ENCODE results near the gene PLCZ1.
"Not testable (repeated sequence)": the region's sequence is repeated elsewhere in the genome, so short reads cannot be mapped to it uniquely, and the experiment has no call there.

PLCZ1 gene

DNA sequence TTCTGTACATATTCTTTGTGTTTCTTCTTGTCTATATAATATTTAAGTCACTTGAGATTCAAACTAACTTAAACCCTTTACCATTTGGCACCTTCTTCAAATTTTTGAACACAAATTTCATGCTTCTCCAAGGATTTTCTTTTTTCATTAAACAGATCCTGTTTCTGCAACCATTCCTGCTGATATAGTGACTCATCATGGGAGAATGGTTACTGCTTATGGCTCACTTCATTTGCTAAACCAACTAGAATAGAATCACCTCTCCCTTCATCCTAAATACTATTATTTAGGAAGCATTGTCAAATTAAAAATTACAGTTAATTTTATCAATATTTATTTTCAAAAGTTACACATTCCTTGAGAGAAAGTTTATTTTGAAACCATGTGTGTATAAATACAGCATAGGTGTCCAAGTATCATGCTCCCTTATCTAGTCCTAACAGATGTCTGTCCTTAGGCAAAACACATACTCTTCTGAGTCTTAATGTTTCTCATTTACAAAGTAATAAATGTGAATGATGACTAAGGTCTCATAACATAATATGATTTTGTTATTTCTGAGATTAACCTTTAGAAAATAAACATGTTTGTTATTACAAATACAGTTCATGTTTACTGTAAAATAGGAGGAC, 40.7 kb downstream of the PLCZ1 start:
- no peak for DNase-seq

DNA sequence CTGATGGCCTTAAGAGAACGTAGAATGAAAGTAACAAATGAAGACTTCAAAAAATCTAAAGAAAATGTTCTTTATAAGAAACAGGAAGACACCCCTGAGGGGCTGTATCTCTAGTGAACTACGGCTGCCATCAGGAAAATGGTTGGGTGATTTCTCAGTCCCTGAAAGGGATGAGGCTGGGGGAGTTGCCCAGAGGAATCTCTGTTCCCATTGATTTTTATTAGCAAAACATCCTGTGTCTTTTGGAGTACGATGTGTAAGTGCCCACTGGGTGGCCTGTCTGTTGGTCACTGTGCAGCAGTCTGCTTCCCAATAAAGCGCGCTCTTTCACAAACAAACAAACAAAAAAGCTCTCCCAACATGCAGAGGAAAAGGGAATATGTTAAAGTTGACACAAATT, 43.8 kb downstream of the PLCZ1 start:
- not testable (repeated sequence) for DNase-seq

DNA sequence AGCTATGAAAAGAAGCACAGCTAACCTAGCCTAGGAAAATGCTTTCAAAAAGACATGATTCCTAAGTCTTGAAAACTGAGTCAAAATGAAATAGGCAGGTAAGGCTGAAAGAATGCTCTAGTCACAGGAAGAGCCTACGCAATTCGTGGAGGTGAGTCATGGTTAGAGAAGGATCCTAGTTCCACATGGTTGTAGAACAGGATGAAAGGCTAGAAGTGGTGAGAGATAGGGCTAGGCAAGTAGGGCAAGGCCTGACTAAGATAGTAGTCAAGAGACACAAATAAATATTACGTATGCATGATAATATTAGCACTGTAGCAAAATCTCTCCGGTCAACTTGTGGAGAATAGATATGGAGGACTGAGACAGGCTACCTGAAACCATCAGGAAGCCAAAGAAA, 47.2 kb downstream of the PLCZ1 start:
- no peak for DNase-seq

- DNase-seq: no peak
Measured at GRCh38 chr12:18689771-18690170, 48.0 kb downstream of the PLCZ1 start.

DNA sequence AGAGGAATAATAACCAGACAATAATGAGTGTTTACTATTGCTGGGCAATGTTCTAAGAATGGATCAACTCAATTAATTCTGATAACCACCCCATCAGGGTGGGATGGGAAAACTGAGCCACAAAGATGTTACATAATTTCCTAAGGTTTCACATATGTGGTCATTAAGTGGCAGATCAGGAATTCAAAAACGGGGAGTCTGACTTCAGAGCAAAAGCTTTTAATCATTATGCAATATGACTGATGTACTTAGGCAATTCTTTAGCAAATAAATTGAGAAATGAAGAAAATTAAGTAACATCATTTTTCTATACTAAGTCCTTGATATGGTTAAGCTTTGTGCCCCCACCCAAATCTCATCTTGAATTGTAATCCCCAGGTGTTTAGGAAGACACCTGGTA, 53.4 kb downstream of the PLCZ1 start:
- no peak for DNase-seq

- DNase-seq: no peak
Measured at GRCh38 chr12:18683327-18684013, 54.3 kb downstream of the PLCZ1 start.

GRCh38 chr12:18681818-18682217, 56.0 kb downstream of the PLCZ1 start:
- DNase-seq: no peak

GRCh38 chr12:18676996-18677588, 60.7 kb downstream of the PLCZ1 start:
- DNase-seq: no peak

- no peak for DNase-seq
Measured at GRCh38 chr12:18676141-18676540, 61.7 kb downstream of the PLCZ1 start.

GRCh38 chr12:18658829-18659228, 79.0 kb downstream of the PLCZ1 start:
- no peak for DNase-seq

GRCh38 chr12:18658179-18658578, 79.6 kb downstream of the PLCZ1 start:
- no peak for DNase-seq

DNA sequence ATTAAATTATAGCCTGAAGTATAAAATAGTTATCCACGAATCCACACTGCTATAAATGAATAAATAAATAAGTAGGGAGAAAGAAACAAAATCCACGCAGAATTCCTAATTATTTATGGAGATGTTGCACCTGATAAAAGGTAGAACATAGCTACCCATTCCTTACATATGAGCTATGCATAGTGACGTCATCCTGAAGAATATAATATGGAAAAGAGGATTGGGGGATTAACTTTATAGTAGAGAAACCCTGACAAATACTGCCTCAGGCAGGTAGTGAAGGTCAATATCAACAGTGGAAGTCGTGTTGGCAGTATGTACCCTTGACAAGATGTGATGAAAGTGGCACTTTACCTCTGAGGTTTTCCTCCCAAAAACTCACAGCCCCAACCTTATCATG, 82.5 kb downstream of the PLCZ1 start:
- no peak for DNase-seq

DNA sequence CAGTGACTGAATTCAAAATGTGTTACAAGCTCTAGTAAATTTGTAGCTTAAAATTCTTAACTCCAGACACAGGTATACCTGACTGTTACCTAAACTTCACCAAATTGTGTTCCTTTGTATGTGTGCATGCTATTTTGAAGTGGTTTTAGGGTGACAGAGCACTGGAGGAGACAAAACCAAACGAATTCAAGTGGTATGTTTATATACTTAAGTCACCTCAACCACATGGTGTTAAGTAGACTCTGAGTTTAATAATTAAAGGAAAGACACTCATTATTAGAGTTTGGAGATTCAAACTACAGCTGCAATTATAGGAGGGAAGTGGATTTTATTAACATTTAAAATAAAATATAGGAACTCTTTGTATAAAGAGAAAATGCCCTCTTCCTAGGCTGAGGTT, 84.3 kb downstream of the PLCZ1 start:
- no peak for DNase-seq

DNA sequence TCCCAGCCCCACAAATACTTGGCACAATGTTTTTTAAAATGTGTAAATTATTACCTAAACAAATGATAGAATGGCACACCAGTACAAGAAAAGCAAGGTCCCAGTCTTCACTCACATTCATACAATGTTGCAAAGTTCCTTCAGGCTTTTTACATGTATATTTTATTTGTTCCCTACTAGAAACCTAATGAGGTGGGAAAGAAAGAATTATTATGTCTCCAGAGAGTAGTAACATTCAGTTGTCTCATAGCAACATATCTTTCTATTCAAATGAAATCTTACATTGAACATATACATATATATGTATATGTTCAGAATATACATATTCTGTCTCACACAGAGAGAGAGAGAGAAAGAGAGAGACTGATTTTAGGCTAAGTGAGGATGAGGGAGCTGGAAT, 85.2 kb downstream of the PLCZ1 start:
- DNase-seq: no peak

DNA sequence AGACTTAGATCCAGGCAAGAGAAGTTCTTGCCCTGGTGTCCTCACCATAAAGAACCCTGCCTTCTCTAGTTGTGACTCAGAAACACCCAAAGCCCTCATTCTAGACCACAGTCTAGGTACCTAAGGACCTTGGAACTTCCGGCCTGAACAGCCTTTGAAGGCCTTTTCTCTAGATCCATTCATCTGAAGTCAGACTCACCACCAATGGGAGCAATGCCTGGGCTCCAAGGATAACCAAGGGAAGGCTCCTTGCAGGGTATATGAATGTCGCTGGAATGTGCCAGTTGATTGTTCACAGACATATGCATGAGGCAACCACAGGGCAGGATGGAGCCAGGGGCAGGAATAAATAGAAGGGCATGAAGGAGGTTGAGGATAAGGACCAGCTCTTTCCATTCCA, 86.3 kb downstream of the PLCZ1 start:
- DNase-seq: no peak

- no peak for DNase-seq
Measured at GRCh38 chr12:18646286-18646890, 91.4 kb downstream of the PLCZ1 start.

DNA sequence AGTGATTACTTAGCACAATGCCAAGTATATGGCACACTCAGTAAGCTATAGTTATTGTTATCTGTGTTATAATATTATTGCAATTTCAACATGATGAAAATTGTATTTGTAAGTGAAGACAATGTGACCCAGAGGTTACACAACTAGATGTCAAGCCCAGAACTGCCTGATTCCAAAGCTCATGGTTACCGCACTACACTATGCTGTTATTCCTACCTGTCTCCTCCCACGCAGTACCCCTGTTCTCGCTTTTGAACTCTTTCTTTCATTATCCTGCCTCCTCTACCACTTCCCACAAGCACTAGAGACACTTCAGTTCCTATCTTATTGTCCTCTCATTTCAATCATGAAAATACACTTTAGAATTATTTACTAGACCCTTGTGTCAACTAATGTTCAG, 93.2 kb downstream of the PLCZ1 start:
- no peak for DNase-seq

DNA sequence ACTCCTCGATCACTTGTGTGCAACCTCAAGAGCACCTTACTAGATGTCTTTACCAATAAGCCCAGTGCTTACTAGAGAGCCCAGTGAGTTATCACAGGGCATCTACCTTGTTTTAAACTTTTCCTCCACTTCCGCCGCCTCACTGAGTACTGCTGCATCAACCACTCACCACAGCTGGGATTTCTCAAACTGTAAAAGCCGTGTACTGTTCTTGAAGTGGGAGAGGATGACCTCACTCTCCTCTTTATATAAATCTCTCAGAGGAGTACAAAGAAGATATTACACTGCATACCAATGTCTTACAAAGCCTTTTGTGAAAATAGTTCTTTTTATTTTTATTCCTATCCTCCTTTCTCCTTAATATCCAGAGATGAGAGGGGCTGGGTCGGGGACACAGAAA, 94.1 kb downstream of the PLCZ1 start:
- DNase-seq: no peak

DNA sequence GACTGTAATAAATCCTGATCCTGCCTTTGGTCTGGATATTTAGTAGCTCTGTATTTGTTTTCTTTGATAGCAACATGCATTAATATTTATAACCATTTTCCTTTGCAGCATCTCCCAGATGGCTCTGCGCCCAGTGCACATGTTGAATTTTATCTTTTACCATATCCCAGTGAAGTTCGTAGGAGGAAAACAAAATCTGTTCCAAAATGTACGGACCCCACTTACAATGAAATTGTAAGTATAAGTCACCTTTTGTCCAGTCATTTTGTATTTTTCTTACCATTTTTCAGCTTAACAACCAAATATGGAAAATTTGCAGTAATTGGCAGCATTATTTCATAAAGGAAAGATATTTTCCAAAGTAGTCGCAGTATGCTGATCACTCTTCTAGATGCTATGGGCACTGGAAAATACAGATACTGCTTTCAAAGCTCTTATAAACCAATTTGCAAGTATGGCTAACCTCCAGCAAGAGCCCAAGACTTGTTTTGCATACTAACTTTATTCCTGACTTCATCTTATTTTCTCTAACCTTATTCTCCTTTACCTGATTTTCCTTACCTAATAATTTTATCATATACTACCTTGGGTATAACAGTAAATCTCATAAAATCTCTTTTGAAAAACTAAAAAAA, 97.4 kb downstream of the PLCZ1 start:
- no peak for DNase-seq

DNA sequence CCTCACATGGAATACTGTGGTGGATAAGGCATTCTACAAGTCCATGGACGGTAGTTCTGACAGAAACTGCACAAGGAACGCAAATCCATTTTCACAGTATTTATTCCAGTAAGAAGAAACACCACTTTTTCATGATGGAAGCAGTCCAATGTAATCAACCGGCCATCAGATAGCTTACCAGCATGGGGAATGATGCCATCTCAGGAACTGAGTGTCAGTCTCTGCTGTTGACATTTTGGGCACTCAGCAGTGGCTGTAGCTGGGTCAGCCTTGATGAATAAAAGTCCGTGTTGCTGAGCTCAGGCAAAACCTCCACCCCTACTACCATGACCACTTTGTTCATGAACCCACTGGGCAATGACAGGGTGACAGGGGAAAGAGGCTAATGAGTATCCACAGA, 103.4 kb downstream of the PLCZ1 start:
- no peak for DNase-seq
